Measurements from ENCODE around the gene ALDH2. TPM values are rescaled to one million over a fixed set of nuclear protein-coding genes. Genes with fewer than 3 reads are reported as not detected.
A peak's percentile ranks its signal among the peaks of the same experiment; 100 is the strongest.
"Not testable (repeated sequence)": the region's sequence is repeated elsewhere in the genome, so short reads cannot be mapped to it uniquely, and the experiment has no call there.

ALDH2 gene
- total RNA-seq, 2 donors from 2014 or later, result 48.8 to 57.3 TPM

DNA sequence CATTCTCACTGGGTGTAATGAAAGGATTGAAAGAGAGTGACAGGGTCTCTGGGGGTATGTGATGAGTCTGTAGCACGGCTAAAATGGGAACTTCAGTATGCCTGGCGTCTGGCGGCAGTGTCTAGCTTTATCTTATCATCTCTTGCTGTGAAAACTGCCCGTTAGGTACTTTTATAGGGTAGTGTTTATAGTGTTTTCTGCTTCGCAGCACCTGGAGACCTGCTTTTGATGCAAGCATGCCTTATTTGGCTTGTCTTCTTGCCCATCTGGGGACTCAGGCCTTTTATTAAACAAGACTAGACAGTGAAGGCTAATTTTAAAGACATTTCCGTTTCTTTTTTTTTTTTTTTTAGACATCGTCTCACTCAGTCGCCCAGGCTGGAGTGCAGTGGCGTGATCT lies 36.3 kb upstream of the ALDH2 start:
- DNase-seq (no peak), ATAC-seq (no peak)
- TF ChIP-seq, protein P1, sequence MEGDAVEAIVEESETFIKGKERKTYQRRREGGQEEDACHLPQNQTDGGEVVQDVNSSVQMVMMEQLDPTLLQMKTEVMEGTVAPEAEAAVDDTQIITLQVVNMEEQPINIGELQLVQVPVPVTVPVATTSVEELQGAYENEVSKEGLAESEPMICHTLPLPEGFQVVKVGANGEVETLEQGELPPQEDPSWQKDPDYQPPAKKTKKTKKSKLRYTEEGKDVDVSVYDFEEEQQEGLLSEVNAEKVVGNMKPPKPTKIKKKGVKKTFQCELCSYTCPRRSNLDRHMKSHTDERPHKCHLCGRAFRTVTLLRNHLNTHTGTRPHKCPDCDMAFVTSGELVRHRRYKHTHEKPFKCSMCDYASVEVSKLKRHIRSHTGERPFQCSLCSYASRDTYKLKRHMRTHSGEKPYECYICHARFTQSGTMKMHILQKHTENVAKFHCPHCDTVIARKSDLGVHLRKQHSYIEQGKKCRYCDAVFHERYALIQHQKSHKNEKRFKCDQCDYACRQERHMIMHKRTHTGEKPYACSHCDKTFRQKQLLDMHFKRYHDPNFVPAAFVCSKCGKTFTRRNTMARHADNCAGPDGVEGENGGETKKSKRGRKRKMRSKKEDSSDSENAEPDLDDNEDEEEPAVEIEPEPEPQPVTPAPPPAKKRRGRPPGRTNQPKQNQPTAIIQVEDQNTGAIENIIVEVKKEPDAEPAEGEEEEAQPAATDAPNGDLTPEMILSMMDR (IDR thresholded peaks at IDR 0.05), result no peak
- TF ChIP-seq POLR2A (IDR thresholded peaks at IDR 0.05), result no peak
- WGBS, 2 donors, result 84 to 94% methylated on average over 9 of the region's 9 CpGs
- intact Hi-C loops (cut with DNase I), result no loop called here
- Histone ChIP-seq H3K36me3 (replicated peaks in 1 of 2; ENCODE audit: insufficient read depth in 1 of 2, low read depth in 2 of 2) (peaks cover 0 to 7% of the 10 kb centered on the region in 2 donors), H3K4me1 (no peaks in the 10 kb centered on the region), H3K27me3 (no peaks in the 10 kb centered on the region), H3K4me3 (no peak overlapping the region), H3K27ac (no peak overlapping the region), H3K9me3 (no peaks in the 10 kb centered on the region)

DNA sequence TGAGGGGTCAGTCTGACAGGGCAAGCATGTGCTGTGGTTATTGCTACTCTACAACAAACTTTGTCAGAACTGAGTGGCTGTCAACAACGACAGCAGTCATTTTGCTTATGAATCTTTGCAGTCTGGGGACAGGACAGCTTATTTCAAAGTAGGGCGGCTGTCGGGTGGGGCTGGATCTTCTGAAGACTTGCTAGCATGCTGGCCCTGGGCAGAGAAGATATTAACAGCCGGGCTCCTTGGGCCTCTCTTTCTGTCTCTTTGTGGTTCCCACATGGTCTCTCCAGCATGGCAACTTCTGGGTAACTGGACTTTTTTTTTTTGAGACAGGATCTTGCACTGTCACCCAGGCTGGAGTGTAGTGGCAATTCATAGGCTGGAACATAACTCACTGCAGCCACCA lies 33.9 kb upstream of the ALDH2 start:
- ATAC-seq, result no peak
- DNase-seq, result no peak
- Histone ChIP-seq H3K4me3 (no peak overlapping the region), H3K36me3 (replicated peaks in 1 of 2; ENCODE audit: insufficient read depth in 1 of 2, low read depth in 2 of 2) (peaks cover 0 to 13% of the 10 kb centered on the region in 2 donors), H3K4me1 (no peaks in the 10 kb centered on the region), H3K9me3 (no peaks in the 10 kb centered on the region), H3K27me3 (no peaks in the 10 kb centered on the region), H3K27ac (no peak overlapping the region)
- WGBS, 2 donors, result 79 to 86% methylated on average over 4 of the region's 4 CpGs
- intact Hi-C loops (cut with DNase I), result no loop called here
- TF ChIP-seq POLR2A (IDR thresholded peaks at IDR 0.05), result no peak
- TF ChIP-seq, protein P1 (IDR thresholded peaks at IDR 0.05), result no peak

DNA sequence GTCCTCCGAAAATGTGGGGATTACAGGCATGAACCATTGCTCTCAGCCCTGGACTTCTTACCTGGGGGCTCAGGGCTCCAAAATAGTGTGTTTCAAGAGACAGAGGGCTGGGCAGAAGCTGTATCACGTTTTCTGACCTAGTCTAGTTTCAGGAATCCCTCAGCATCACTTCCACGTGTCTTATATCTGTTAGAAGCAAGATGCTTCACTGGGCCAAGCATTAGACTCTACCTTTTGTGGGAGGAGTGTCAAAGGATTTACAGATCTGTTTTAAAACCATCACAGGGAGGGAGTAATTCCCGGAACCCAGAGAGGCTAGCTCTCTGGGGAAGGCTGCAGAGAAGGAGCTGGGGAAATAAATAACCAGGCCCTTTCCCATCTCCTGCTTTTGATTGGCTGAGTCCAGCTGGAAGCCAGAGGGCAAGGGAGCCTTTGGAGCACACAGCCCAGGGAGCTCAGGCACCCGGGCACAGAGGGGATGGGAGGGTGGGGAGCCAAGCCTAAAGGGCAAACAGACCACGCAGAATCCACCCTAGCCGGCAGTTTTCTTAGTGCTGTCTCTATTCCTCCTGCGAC lies 33.3 kb upstream of the ALDH2 start:
- Histone ChIP-seq H3K4me1 (no peaks in the 10 kb centered on the region), H3K9me3 (no peaks in the 10 kb centered on the region), H3K27me3 (no peaks in the 10 kb centered on the region), H3K27ac (no peak overlapping the region), H3K36me3 (replicated peaks in 1 of 2; ENCODE audit: insufficient read depth in 1 of 2, low read depth in 2 of 2) (peaks cover 0 to 11% of the 10 kb centered on the region in 2 donors), H3K4me3 (no peak overlapping the region)
- no peak for TF ChIP-seq POLR2A (IDR thresholded peaks at IDR 0.05)
- DNase-seq, result no peak
- no peak for ATAC-seq
- intact Hi-C loops (cut with DNase I), result no loop called here
- 88 to 93% methylated on average over 3 to 8 of the region's 8 CpGs for WGBS, 2 donors

DNA sequence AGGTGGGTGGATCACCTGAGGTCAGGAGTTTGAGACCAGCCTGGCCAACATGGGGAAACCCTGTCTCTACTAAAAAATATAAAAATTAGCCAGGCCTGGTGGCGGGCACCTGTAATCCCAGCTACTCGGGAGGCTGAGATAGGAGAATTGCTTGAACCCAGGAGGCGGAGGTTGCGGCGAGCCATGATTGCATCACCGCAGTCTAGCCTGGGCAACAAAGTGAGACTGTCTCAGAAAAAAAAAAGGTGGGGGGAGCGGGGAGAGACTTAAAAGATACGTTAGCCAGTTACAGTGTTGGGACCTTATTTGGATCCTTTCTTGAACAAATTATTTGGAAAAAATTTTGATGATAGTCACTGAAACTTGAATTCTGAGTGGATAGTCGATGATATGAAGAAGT lies 27.2 kb upstream of the ALDH2 start:
- intact Hi-C loops (cut with DNase I); H3K27me3 ChIP-seq; H3K36me3 ChIP-seq (replicated peaks in 1 of 2; ENCODE audit: insufficient read depth in 1 of 2, low read depth in 2 of 2); H3K9me3 ChIP-seq; ATAC-seq; DNase-seq; H3K4me3 ChIP-seq; H3K27ac ChIP-seq: not testable (repeated sequence)
- WGBS, 2 donors, result 98 to 99% methylated on average over 9 of the region's 9 CpGs
- H3K4me1 ChIP-seq, result peaks cover 17% of the 10 kb centered on the region

DNA sequence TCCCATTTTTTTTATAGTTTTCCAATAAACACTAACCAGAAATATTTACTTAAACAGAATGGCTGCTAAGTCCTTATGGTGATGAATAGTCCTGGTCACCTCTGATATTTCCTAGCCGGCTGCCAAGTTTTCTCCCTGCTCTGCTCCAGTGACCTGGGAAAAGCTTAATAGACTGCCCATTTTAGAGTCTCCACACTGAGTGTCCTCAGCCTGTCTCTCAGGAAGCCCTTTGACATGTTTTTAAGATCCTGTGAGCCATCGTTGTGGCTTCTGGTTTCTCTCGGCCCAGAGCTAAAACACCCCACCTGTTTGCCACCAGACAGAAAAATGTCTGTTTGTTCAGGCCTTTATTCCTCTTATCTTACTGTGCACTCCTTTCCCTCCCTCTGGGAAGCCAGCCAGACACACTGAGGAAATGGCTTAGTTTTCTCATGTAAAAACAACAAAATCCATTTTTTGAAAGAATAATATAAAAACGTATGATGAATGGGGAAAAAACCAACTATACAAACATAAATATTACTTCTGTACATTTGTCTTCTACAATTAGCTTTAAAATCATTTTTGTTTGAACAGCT lies 25.4 kb upstream of the ALDH2 start:
- DNase-seq, result peak; percentile 35 to 64 (median 50)
- peak; percentile 61 for ATAC-seq

DNA sequence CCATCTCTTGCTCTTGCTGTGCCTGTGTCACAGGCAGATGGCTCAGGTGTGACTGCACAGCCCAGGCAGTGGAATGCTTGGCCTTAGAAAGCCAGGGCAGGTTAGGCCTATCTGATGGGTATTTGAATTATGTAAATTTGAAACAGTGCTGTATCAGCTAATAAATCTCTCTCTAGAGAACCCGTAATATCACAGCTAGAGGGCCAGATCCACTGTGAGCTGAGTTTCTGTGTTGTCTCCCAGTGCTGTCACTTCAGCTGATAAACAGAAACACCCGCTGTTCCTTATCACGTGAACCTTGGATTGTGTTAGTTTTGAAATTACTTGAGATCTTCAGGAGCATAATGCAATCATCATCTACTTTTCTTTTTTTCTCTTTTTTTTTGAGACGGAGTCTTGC lies 21.5 kb upstream of the ALDH2 start:
- WGBS, 2 donors, result 66 to 80% methylated on average over 4 of the region's 4 CpGs
- intact Hi-C loops (cut with DNase I), result loop anchor here (5.0 kb wide), 1 partner anchor 47 kb away; no protein-coding TSS in a partner anchor
- TF ChIP-seq, protein P1 (IDR thresholded peaks at IDR 0.05), result no peak
- TF ChIP-seq POLR2A (IDR thresholded peaks at IDR 0.05), result no peak
- peaks cover 17% of the 10 kb centered on the region for H3K4me1 ChIP-seq
- ATAC-seq, result no peak
- H3K27ac ChIP-seq, result no peak overlapping the region
- H3K9me3 ChIP-seq, result no peaks in the 10 kb centered on the region
- no peaks in the 10 kb centered on the region for H3K27me3 ChIP-seq
- DNase-seq, result no peak
- H3K36me3 ChIP-seq (replicated peaks in 1 of 2; ENCODE audit: insufficient read depth in 1 of 2, low read depth in 2 of 2), result peaks cover 7 to 10% of the 10 kb centered on the region in 2 donors
- no peak overlapping the region for H3K4me3 ChIP-seq

More for the DNA sequence above, 25.4 kb upstream of the ALDH2 start:
- Histone ChIP-seq H3K27me3 (no peaks in the 10 kb centered on the region), H3K27ac (peak overlapping the region in 3 of 4 donors; percentile 39 to 78 (median 76)), H3K36me3 (replicated peaks in 1 of 2; ENCODE audit: insufficient read depth in 1 of 2, low read depth in 2 of 2) (peaks cover under 1 to 8% of the 10 kb centered on the region in 2 donors), H3K4me3 (no peak overlapping the region), H3K4me1 (peaks cover 17% of the 10 kb centered on the region), H3K9me3 (no peaks in the 10 kb centered on the region)
- intact Hi-C loops (cut with DNase I), result no loop called here
- TF ChIP-seq POLR2A (IDR thresholded peaks at IDR 0.05), result no peak
- WGBS, 2 donors, result 5 to 8% methylated on average over 4 of the region's 4 CpGs
